ENCODE data around the gene CPLX4.

The CPLX4 gene

GRCh38 chr18:59305295-59305694 is 13.2 kb downstream of the CPLX4 start:
- DNase-seq, result no peak

DNA sequence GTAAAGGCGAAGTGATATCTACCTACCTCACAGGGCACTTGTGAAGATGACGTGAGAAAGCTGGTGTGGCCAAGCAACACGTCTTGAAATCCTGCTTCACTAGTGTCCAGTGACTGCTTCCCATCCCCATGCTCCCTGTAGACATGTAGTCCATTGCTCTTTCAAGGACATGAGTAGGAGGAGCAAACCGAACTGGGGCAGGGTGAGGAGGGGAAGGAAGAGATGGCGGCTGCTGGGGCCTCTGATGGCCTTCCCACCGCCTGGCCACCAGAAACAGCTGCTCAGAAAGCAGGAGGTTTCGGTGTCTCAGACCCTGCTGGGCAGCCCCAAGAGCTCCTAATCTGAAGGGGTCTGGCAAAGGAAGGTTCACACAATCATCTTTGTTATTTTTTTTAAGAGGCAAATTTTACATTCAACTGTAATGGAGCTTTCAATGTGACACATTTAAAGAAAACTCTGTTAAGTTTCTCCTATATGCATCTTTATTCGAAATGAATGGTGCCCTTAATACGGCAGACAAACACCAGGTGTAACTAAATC is 14.7 kb downstream of the CPLX4 start:
- DNase-seq, result no peak

- DNase-seq, result no peak
Measured at GRCh38 chr18:59303006-59303405, 15.4 kb downstream of the CPLX4 start.

- DNase-seq, result no peak
Measured at GRCh38 chr18:59301929-59302328, 16.5 kb downstream of the CPLX4 start.

GRCh38 chr18:59300676-59301285 is 17.7 kb downstream of the CPLX4 start:
- no peak for DNase-seq

- no peak for DNase-seq
Measured at GRCh38 chr18:59298871-59299270, 19.6 kb downstream of the CPLX4 start.

DNA sequence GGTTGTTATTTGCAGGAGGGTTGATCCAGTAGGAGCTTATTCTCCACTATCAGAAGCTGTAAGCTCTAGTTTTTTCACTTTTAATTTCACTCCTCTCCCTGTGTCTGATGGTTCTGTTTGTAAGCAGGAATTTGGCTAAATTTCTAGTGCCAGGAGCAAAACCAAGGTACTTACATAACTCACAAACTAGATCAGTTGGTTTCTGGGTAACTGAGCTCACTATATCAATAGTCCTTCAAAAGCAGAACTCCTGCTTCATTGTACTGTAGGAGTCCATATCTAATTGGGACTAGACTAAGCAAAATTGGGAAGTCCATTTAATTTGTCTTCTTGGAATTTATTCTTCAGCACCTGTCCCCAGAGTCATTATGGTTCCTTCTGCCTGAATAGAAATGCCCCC is 25.1 kb downstream of the CPLX4 start:
- DNase-seq, result no peak

DNA sequence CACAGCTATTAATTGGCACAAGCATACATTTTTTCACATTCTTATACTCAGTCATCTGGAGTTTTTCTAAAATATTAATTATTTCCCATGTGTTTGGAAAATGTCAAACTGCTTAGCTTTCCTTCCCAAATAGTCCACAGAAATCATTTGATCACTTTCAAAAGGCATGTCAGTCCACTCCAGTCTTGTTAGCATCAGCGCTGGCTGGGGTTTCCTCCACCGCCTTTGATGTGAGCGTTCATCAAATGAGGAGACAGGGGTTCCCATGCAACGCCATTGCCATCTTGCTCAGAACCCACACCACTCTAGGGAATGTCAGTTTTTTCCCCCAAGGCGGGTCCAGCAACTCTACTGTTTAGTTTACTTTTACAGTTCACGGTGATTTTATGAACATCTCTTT is 32.1 kb downstream of the CPLX4 start:
- no peak for DNase-seq

- no peak for DNase-seq
Measured at GRCh38 chr18:59282341-59282740, 36.1 kb downstream of the CPLX4 start.

DNA sequence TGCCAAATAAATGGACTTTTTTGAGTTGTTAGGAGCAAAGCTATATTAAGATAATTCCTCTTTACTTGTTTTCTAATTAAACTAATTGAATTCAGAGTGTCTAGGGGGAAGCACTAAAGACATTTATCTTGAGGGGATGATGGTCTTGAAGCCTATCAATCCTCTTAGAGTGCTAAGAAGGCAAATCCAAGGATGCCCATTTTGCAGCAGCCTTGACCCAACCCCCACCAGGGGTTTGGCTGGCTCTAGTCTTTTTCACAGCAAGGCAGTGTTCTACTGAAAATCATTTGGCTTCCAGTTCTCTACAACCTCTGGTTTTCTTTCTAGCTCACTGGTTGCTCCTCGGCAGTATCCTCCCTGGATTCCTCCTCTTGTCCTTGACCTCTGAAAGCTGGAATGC is 38.7 kb downstream of the CPLX4 start:
- no peak for DNase-seq

DNA sequence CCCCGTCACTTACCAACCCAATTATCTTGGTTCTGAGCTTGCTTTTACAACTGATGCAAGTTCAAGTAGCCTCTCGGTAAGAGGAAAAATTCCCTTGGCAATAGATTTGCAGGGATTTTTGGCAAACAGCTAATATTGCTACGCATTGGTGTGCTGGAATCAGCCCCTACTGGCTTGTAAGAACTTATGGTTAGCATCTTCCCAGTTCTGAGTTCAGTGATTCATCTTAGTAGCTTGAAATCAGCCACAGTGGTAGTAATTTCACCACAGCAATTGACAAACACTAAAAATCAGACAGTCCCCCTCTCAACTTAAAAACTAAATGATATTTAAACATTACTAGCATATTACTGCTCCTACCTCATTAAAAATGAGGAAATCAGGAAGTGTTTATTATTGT is 39.3 kb downstream of the CPLX4 start:
- no peak for DNase-seq

- DNase-seq, result no peak
Measured at GRCh38 chr18:59278793-59279192, 39.7 kb downstream of the CPLX4 start.

DNA sequence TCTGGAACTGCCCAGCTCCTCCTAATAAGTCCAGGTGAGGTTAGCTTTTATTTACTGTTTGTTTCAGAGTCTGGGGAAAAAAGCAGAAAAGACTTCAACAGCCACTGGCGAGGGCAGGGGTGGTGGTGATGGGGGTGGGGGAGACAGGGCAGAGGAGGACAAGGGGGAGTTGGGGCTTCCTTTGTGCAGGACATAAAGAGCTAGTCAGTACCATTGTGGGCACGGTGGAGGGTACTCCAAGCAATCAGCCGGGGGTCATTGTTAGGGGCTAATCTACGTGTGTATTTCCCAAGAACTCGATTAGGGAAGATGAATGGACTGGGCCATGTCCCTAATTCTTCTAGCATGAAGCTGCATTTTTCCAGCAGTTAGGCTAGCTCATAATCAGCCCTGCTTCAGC is 42.4 kb downstream of the CPLX4 start:
- no peak for DNase-seq

GRCh38 chr18:59275406-59275949 is 43.0 kb downstream of the CPLX4 start:
- DNase-seq, result no peak

DNA sequence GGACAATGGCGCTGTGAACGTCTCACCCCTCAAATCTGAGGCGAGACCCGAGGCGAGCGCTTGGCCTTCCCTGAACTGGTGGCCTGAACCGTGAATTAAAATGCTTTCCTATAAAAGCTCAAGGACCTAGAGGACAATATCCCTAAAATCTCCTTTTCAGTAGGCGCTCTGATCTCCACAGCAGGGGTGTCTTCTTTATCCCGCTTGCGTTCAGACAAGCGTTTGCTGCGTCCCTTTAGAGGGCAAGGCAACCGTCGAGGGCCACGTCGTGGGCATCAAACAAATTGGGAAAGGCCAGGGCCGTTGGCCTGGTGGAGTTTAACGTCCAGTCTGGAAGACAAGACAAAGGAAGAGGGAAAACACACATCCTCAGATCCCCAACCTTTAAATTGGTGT is 43.9 kb downstream of the CPLX4 start:
- no peak for DNase-seq

DNA sequence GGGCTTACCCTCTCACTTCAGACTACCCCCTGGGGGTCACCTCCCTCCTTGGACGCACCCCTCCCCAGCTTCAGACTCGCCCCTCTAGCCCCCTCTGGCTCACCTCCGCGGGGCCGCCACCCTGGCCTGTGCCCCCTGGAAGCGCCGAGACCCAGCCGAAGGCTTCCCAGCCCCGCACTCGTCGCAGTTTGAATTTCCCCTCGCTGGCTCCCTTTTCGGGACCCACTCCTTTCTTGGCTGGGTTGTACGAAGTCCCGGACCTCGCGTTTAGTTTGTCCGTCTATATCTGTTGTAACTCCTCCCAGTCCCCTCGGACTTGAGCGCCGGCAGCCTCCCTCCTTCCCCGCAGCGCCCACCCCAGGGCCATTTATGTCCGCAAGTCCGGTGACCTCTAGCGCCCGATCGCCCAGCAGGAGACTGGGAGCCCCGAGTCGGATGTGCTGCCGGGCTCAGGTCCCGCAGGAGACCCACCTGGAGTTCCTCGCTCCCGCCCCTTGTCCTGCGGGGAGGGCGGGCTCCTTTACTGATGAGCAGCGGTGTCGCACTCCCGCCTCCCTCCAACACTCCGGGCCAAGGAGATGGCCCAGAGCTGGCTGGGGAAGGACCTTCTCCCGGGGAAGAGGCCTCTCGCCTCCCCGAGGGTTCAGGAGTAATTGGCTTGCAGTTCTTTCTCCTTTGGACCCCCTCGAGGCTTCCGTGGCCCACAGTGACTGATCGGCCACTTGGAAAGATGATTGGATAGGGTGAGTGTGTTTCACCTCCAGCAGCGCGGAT is 44.5 kb downstream of the CPLX4 start:
- DNase-seq, result no peak

- no peak for DNase-seq
Measured at GRCh38 chr18:59272891-59273758, 45.3 kb downstream of the CPLX4 start, which contains the start of gene RAX. RAX (minus strand) TSS chr18:59273454; CDS start chr18:59273206, 248 bp downstream.

- no peak for DNase-seq
Measured at GRCh38 chr18:59272221-59272888, 46.1 kb downstream of the CPLX4 start.

GRCh38 chr18:59271606-59272220 is 46.7 kb downstream of the CPLX4 start:
- no peak for DNase-seq

DNA sequence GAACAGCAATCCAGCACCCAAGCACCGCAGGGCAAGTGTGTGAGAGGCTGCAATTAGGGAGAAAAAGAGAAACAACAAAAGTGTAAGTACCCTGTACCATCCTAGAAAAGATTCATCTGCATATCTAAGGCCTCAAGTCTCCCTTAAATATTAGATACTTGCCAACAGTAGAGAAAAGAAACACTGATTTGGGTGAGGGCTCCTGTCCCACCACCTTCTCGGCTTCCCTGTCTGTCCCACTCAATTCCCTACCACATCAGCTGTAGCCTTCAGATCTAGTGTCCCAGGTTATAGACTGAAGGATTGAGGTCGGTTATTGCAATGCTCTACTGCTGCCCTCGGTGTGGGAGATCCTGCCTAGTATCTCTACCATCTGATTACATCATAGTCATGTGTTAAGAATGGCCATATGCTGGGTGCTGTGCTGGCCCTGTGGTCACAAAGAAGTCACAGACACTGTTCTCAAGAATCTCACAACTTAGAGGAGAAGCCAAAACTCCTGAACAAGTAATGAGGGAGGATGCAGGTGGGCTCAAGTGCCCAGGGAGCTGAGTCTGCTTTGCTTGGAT is 47.7 kb downstream of the CPLX4 start:
- DNase-seq, result no peak

- DNase-seq, result no peak
Measured at GRCh38 chr18:59269563-59270119, 48.8 kb downstream of the CPLX4 start.
